ENCODE data around the gene TEAD3. TPM values are rescaled to one million over a fixed set of nuclear protein-coding genes. Genes with fewer than 3 reads are reported as not detected.

Gene TEAD3
- total RNA-seq, 2 experiments from 2014 or later, result 0.70 to 0.71 TPM

GRCh38 chr6:35468980-35469750 lies 27.7 kb downstream of the TEAD3 start:
- ChIA-PET CTCF (interaction anchor here (0.6 to 2.2 kb wide), 10 partner anchors 12 to 200 kb away, joined by 3 to 16 read pairs (median 7); partner anchors contain the start of genes DEF6 and PPARD), POLR2A (interaction anchor here (0.7 to 1.6 kb wide), 5 partner anchors 17 to 210 kb away, joined by 3 to 6 read pairs (median 5); partner anchors contain the start of genes FANCE, PPARD and ZNF76)

- ChIA-PET POLR2A (interaction anchor here (0.7 to 1.6 kb wide), 6 partner anchors 14 to 209 kb away, joined by 3 to 9 read pairs (median 5); partner anchors contain the start of genes FANCE, PPARD and ZNF76), CTCF (interaction anchor here (0.6 to 2.2 kb wide), 16 partner anchors 9 to 200 kb away, joined by 3 to 16 read pairs (median 4); partner anchors contain the start of genes DEF6, FANCE and PPARD)
These were observed 28.5 kb downstream of the TEAD3 start, which contains the start of gene RPL10A for GRCh38 chr6:35468181-35468979. TSS of gene RPL10A (plus strand) at chr6:35468401. CDS start at chr6:35468435, 34 bp downstream.

GRCh38 chr6:35465646-35466045 lies 31.2 kb downstream of the TEAD3 start:
- ChIA-PET CTCF (interaction anchor here (1.1 to 1.3 kb wide), 3 partner anchors 15 to 123 kb away, joined by 3 to 5 read pairs (median 4); partner anchors contain the start of gene PPARD), POLR2A (interaction anchor here (1.5 kb wide), 1 partner anchor 12 kb away, joined by 5 read pairs; no protein-coding TSS in a partner anchor)

DNA sequence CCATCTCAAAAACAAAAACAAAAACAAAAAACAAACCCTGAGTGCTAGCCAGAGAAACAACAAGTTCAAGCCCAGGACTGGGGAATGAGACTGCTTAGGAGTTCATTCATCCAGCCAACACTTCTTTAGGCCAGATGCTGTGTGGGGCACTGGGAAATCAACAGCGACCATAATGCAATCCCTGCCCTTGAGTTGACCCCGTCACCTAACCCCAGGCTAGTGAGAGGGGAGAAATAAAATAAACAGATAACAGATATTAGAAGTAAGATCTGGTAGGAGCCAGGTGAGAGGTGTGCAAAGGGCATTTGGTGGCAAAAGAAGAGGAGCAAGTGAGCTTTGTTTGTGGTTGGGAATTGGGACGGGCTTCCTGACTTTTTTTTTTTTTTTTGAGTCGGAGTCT lies 33.6 kb downstream of the TEAD3 start:
- CTCF ChIA-PET, result interaction anchor here (1.4 kb wide), 1 partner anchor 14 kb away, joined by 6 read pairs; no protein-coding TSS in a partner anchor
- POLR2A ChIA-PET, result interaction anchor here (0.6 kb wide), 1 partner anchor 194 kb away, joined by 3 read pairs; no protein-coding TSS in a partner anchor

DNA sequence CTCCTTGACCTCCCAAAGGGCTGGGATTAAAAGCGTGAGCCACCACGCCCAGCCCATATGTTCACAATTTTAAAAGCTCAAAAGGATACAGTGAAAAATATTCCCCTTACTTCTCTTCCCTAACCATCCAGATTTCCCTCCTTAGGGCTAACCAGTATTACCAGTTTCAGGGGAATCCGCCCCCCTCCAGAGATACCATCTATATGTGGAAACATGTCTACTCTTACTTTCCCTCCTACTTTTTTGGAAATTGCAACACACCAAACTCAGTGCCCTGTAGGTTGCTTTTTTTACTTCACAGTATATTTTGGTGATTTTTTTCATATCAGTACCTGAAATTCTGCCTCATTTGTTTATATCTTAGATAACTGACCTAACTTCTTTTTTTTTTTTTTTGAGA lies 35.6 kb downstream of the TEAD3 start:
- CTCF ChIA-PET, result no interaction called here
- POLR2A ChIA-PET, result interaction anchor here (0.7 kb wide), 1 partner anchor 46 kb away, joined by 3 read pairs; no protein-coding TSS in a partner anchor

DNA sequence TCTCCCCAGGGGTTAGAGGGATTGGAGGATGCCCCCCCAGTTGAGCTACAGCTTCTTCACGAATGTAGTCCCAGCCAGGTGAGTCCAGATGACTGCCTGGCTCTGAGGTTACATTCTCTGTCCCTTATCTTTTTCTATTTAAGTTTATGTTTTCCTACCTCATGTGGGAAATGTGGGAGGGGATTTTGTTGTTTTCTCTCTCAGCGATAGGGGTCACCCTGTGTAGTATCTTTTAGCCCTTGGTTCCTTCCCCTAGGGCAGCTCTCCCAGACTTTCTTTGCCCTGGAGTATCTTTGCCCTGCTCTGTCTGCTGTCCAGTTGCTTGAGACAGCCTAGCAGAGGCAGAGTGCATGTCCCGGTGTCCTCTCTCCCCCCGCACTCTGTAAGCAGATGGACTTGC lies 39.0 kb downstream of the TEAD3 start:
- POLR2A ChIA-PET, result no interaction called here

DNA sequence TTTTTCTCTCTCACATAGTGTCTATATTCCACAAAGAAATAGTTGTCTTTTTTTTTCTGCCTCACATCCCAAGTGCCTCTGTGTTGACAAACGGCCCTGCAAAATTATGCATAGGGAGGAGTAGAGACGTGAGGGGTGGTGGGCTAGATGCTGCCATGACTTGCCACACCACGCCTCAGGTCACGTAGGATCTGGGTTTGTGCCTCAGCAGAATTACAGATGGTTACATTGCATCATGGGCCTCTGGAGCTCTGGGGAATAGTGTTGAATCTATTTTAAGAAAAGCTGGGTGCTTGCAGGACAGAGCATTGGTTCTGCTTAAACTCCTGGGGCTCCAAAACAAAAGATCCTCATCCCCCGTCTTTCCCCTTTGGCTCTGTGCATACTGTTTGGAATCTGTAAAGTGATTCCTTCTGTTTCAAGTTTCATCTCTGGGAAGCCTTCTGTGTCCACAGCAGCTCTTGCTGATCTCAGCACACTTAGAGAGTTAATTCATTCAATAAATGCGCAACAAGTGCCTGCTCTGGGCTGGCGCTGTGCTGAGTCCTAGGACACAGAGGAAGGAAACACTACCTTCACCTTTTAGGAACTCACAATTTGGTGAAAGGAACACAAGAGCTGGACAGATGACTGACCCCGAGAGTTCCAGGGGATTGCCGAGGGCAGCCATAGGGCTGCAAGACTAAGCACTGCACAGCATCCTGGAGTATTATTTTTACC lies 42.3 kb downstream of the TEAD3 start:
- POLR2A ChIA-PET, result interaction anchor here (1.3 to 1.8 kb wide), 2 partner anchors 11 to 13 kb away, joined by 5 to 9 read pairs; no protein-coding TSS in a partner anchor
- CTCF ChIA-PET, result interaction anchor here (1.0 to 2.5 kb wide), 2 partner anchors 13 to 86 kb away, joined by 3 to 8 read pairs; partner anchors contain the start of gene RPL10A

More for the DNA sequence above, 39.0 kb downstream of the TEAD3 start:
- CTCF ChIA-PET, result interaction anchor here (0.6 to 0.9 kb wide), 2 partner anchors 136 to 1294 kb away, joined by 5 read pairs; no protein-coding TSS in a partner anchor

GRCh38 chr6:35453236-35453635 lies 43.6 kb downstream of the TEAD3 start:
- ChIA-PET CTCF (interaction anchor here (0.8 to 7.2 kb wide), 4 partner anchors 15 to 155 kb away, joined by 3 to 104 read pairs (median 8); partner anchors contain the start of genes DEF6, PPARD and RPL10A), POLR2A (interaction anchor here (1.3 to 1.8 kb wide), 2 partner anchors 12 to 15 kb away, joined by 5 to 9 read pairs; no protein-coding TSS in a partner anchor)

DNA sequence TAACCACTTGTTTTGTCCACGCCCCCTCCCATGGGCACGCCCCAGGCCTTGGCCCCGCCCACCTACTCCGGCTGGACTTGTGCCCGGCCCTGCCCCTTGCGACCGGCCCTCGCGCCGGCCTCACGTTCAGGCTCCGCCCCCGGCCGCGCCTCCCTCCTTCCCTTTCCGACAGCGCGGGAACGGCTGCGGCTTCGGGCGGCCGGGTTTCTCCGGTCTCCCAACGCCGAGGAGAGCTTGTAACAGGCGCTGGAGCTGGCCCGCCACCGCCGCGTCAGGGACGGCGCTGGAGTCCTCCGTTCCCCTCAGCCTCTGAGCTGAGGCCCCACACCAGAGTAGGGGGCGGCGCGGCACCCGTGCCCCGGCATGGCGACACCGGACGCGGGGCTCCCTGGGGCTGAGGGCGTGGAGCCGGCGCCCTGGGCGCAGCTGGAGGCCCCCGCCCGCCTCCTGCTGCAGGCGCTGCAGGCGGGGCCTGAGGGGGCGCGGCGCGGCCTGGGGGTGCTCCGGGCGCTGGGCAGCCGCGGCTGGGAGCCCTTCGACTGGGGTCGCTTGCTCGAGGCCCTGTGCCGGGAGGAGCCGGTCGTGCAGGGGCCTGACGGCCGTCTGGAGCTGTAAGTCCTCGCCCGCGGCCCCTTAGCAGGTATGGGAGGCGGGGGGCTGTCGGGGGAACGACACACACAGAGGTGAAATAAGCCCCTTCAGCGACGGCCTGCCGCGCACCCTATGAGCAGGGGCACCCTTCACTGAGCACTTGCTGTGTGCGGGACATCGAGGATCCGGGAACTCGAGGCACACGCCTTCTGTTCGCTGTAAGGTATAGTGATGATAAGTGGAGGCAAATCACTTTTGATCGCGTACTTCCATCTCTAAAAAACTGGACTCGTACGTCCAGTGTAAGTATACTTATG lies 44.4 kb downstream of the TEAD3 start, which contains the start of gene FANCE:
Gene FANCE (plus strand): TSS at position 156 of the 908 bp plus-strand sequence. CDS start 208 bp downstream, at position 364.
- CTCF ChIA-PET, result interaction anchor here (1.5 to 7.2 kb wide), 5 partner anchors 15 to 155 kb away, joined by 6 to 104 read pairs (median 8); partner anchors contain the start of genes DEF6, PPARD and RPL10A
- POLR2A ChIA-PET, result interaction anchor here (0.6 to 1.0 kb wide), 3 partner anchors 16 to 796 kb away, joined by 3 to 5 read pairs (median 3); partner anchors contain the start of genes RPL10A and ZNF76

DNA sequence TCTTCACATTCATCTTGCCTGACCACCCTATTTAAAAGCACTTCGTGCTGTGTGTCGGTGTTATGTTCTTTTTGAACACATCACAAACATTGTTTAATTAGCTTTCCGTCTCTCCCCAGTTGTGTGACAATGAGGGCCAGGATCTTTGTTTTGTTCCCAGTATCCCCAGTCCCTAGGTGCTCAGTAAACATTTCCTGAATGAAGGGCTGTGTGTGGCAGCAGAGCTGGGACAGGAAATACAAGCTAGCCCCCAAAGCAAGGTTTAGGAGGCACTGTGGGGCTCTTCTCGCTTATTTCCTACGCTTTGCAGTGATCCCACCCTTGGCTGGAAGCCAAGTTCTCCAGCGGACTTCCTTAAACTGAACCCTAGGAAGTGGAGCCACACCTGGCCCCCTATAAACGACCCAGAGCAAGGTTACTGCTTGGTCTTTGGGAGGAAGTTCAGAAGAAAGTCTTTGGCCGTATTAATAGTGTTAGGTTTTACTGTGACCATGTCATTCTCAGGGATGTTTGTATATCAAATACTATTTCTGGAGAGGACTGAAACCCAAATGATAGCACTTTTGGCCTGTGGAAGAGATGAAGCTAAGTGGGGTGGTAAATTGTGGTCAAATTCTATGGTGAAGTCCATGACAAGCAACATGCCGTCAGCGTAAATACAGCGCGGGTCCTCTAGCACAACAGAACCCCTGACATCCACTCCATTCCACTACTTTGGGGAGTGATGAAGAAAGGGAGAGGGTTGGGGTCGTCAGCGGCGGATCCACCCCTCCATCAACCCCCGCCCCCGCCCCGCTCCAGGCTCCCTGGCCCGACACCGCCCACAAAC lies 45.3 kb downstream of the TEAD3 start:
- CTCF ChIA-PET, result interaction anchor here (0.8 to 7.2 kb wide), 11 partner anchors 14 to 155 kb away, joined by 3 to 104 read pairs (median 4); partner anchors contain the start of genes DEF6, PPARD and RPL10A
- POLR2A ChIA-PET, result interaction anchor here (1.0 kb wide), 1 partner anchor 17 kb away, joined by 5 read pairs; the partner anchor contains the start of gene RPL10A

- ChIA-PET POLR2A (no interaction called here), CTCF (interaction anchor here (0.6 to 7.2 kb wide), 21 partner anchors 10 to 466 kb away, joined by 3 to 104 read pairs (median 4); partner anchors contain the start of genes DEF6 and PPARD)
These were observed 47.5 kb downstream of the TEAD3 start for GRCh38 chr6:35449287-35449881.

DNA sequence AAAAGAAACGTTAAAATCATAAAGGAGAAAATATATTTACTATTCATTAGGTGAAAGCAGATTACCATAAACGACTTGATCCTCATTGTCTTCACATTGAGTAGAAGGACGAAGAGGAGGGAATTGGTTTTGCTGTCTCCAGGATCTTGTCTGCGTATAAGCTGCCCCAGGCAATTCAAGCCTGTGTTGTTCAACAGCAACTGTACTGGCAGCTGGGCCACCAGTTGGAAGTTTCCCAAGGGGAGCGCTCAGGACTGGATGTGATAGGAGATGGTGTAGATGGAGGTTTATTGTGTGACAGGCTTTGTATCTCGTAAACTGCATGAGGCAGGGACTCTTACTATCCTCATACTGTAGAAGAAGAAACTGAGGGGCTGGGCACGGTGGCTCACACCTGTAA lies 48.7 kb downstream of the TEAD3 start:
- CTCF ChIA-PET, result interaction anchor here (0.7 to 7.2 kb wide), 5 partner anchors 97 to 273 kb away, joined by 3 to 104 read pairs (median 5); partner anchors contain the start of genes DEF6 and PPARD
- POLR2A ChIA-PET, result interaction anchor here (1.4 kb wide), 1 partner anchor 106 kb away, joined by 3 read pairs; the partner anchor contains the start of gene PPARD

GRCh38 chr6:35445691-35446090 lies 51.2 kb downstream of the TEAD3 start:
- CTCF ChIA-PET, result interaction anchor here (0.7 to 7.2 kb wide), 3 partner anchors 102 to 1675 kb away, joined by 3 to 104 read pairs (median 5); partner anchors contain the start of gene PPARD
- POLR2A ChIA-PET, result interaction anchor here (0.6 kb wide), 1 partner anchor 97 kb away, joined by 3 read pairs; no protein-coding TSS in a partner anchor

- ChIA-PET CTCF (interaction anchor here (0.6 to 1.7 kb wide), 3 partner anchors 19 to 73 kb away, joined by 4 read pairs; no protein-coding TSS in a partner anchor), POLR2A (no interaction called here)
These were observed 53.4 kb downstream of the TEAD3 start for GRCh38 chr6:35443341-35444030.
